Muscle layer of duodenum (tissue), 2 donors: ENCODE data around the gene ATG13.

Source experiments
- H3K27ac ChIP-seq: one replicate; pipeline ENCODE4 v1.7.0; 2013; ENCODE audit warnings: mild to moderate bottlenecking, low read length
- H3K27me3 ChIP-seq: one replicate; pipeline ENCODE4 v1.7.0; 2013; ENCODE audit warnings: low read depth, mild to moderate bottlenecking, control low read depth, low read length
- H3K36me3 ChIP-seq, 2 donors: one replicate each; pipeline ENCODE4 v1.7.0; 2013; ENCODE audit warnings: low read length in 2 of 2, control low read depth in 1 of 2, mild to moderate bottlenecking in 1 of 2; ENCODE audit not compliant: insufficient read depth in 2 of 2, control insufficient read depth in 1 of 2
- H3K4me1 ChIP-seq, 2 donors: one replicate each; pipeline ENCODE4 v1.7.0; 2013; ENCODE audit warnings: low read length in 2 of 2, mild to moderate bottlenecking in 2 of 2, control low read depth in 1 of 2, moderate library complexity in 1 of 2; ENCODE audit not compliant: insufficient read depth in 2 of 2, control insufficient read depth in 1 of 2
- H3K4me3 ChIP-seq, 2 donors: one replicate each; pipeline ENCODE4 v1.7.0; 2013; ENCODE audit warnings: low read length in 2 of 2, low read depth in 1 of 2, mild to moderate bottlenecking in 1 of 2
- H3K9me3 ChIP-seq, 2 donors: one replicate each; pipeline ENCODE4 v1.7.0; 2013; ENCODE audit warnings: low read length in 2 of 2, control low read depth in 1 of 2, mild to moderate bottlenecking in 1 of 2; ENCODE audit not compliant: control insufficient read depth in 1 of 2
- donor health status: healthy.

Gene ATG13

GRCh38 chr11:46594374-46594700, 23.0 kb upstream of the ATG13 start:
- Histone ChIP-seq H3K4me3 (peak overlapping the region; percentile 89 to 96), H3K36me3 (no peaks in the 10 kb centered on the region), H3K4me1 (peaks cover 0 to 25% of the 10 kb centered on the region in 2 donors), H3K9me3 (no peaks in the 10 kb centered on the region), H3K27ac (peak overlapping the region; percentile 62), H3K27me3 (no peaks in the 10 kb centered on the region)

- no peaks in the 10 kb centered on the region for H3K9me3 ChIP-seq
- H3K36me3 ChIP-seq, result no peaks in the 10 kb centered on the region
- no peaks in the 10 kb centered on the region for H3K27me3 ChIP-seq
- H3K4me1 ChIP-seq, result peaks cover 0 to 25% of the 10 kb centered on the region in 2 donors
- no peak overlapping the region for H3K27ac ChIP-seq
- H3K4me3 ChIP-seq, result peak overlapping the region; percentile 89 to 96
Measured at GRCh38 chr11:46594785-46595184, 22.6 kb upstream of the ATG13 start.

GRCh38 chr11:46597155-46597554, 20.2 kb upstream of the ATG13 start:
- Histone ChIP-seq H3K27ac (no peak overlapping the region), H3K4me3 (no peak overlapping the region), H3K27me3 (no peaks in the 10 kb centered on the region)

GRCh38 chr11:46597609-46598219, 19.6 kb upstream of the ATG13 start:
- H3K27me3 ChIP-seq, result no peaks in the 10 kb centered on the region
- no peaks in the 10 kb centered on the region for H3K9me3 ChIP-seq
- no peak overlapping the region for H3K27ac ChIP-seq
- H3K4me3 ChIP-seq, result no peak overlapping the region
- no peaks in the 10 kb centered on the region for H3K36me3 ChIP-seq
- peaks cover 0 to 5% of the 10 kb centered on the region in 2 donors for H3K4me1 ChIP-seq

More at GRCh38 chr11:46597155-46597554, 20.2 kb upstream of the ATG13 start:
- Histone ChIP-seq H3K9me3 (no peaks in the 10 kb centered on the region), H3K4me1 (peaks cover 0 to 10% of the 10 kb centered on the region in 2 donors), H3K36me3 (no peaks in the 10 kb centered on the region)

GRCh38 chr11:46599340-46600193, 17.8 kb upstream of the ATG13 start:
- H3K9me3 ChIP-seq, result no peaks in the 10 kb centered on the region
- H3K27me3 ChIP-seq, result no peaks in the 10 kb centered on the region
- H3K4me1 ChIP-seq, result no peaks in the 10 kb centered on the region
- H3K4me3 ChIP-seq, result no peak overlapping the region
- H3K27ac ChIP-seq, result peak overlapping the region; percentile 39
- peaks cover 0 to 10% of the 10 kb centered on the region in 2 donors for H3K36me3 ChIP-seq

GRCh38 chr11:46600194-46600960, 17.0 kb upstream of the ATG13 start:
- Histone ChIP-seq H3K9me3 (no peaks in the 10 kb centered on the region), H3K27me3 (no peaks in the 10 kb centered on the region)

GRCh38 chr11:46601129-46601528, 16.2 kb upstream of the ATG13 start:
- H3K9me3 ChIP-seq, result no peaks in the 10 kb centered on the region
- no peak overlapping the region for H3K4me3 ChIP-seq
- peaks cover 0 to 10% of the 10 kb centered on the region in 2 donors for H3K36me3 ChIP-seq
- H3K27ac ChIP-seq, result no peak overlapping the region
- no peaks in the 10 kb centered on the region for H3K4me1 ChIP-seq
- H3K27me3 ChIP-seq, result no peaks in the 10 kb centered on the region

More at GRCh38 chr11:46600194-46600960, 17.0 kb upstream of the ATG13 start:
- peak overlapping the region; percentile 39 for H3K27ac ChIP-seq
- peaks cover 0 to 10% of the 10 kb centered on the region in 2 donors for H3K36me3 ChIP-seq
- no peak overlapping the region for H3K4me3 ChIP-seq
- H3K4me1 ChIP-seq, result no peaks in the 10 kb centered on the region

- no peak overlapping the region for H3K27ac ChIP-seq
- no peaks in the 10 kb centered on the region for H3K27me3 ChIP-seq
- no peaks in the 10 kb centered on the region for H3K9me3 ChIP-seq
- H3K4me1 ChIP-seq, result no peaks in the 10 kb centered on the region
- peaks cover 0 to 10% of the 10 kb centered on the region in 2 donors for H3K36me3 ChIP-seq
- H3K4me3 ChIP-seq, result no peak overlapping the region
Measured at GRCh38 chr11:46603704-46604308, 13.5 kb upstream of the ATG13 start.

GRCh38 chr11:46604796-46605195, 12.6 kb upstream of the ATG13 start:
- H3K9me3 ChIP-seq, result no peaks in the 10 kb centered on the region
- no peaks in the 10 kb centered on the region for H3K27me3 ChIP-seq
- H3K36me3 ChIP-seq, result peaks cover 0 to 10% of the 10 kb centered on the region in 2 donors
- H3K4me3 ChIP-seq, result no peak overlapping the region
- no peaks in the 10 kb centered on the region for H3K4me1 ChIP-seq
- no peak overlapping the region for H3K27ac ChIP-seq

GRCh38 chr11:46607516-46607915, 9.8 kb upstream of the ATG13 start:
- H3K9me3 ChIP-seq, result no peaks in the 10 kb centered on the region
- peaks cover 0 to 13% of the 10 kb centered on the region in 2 donors for H3K36me3 ChIP-seq
- H3K4me1 ChIP-seq, result no peaks in the 10 kb centered on the region
- H3K27me3 ChIP-seq, result no peaks in the 10 kb centered on the region
- H3K4me3 ChIP-seq, result no peak overlapping the region
- H3K27ac ChIP-seq, result no peak overlapping the region

GRCh38 chr11:46609386-46609785, 8.0 kb upstream of the ATG13 start:
- Histone ChIP-seq H3K27ac (no peak overlapping the region), H3K27me3 (no peaks in the 10 kb centered on the region), H3K36me3 (peaks cover 0 to 3% of the 10 kb centered on the region in 2 donors), H3K4me3 (no peak overlapping the region), H3K4me1 (peaks cover 0 to 3% of the 10 kb centered on the region in 2 donors), H3K9me3 (no peaks in the 10 kb centered on the region)
